AG04450 (cell line): Measurements from ENCODE around the gene C1QTNF1. TPM values are rescaled to one million over a fixed set of nuclear protein-coding genes. Genes with fewer than 3 reads are reported as not detected.

Source experiments
- CTCF ChIA-PET: fragments of 300-600, 350-600 bp; formaldehyde crosslinking; extraction: SDS; loops from one replicate; lab custom pipeline; 2022; ENCODE audit warnings: antibody characterized with exemption, inconsistent platforms; lab: Charles Lee
- POLR2A ChIA-PET: fragments of 350-600 bp; formaldehyde crosslinking; extraction: SDS; loops from one replicate; lab custom pipeline; 2021; ENCODE audit warnings: antibody characterized with exemption, inconsistent platforms; lab: Yijun Ruan, JAX
- DNase-seq: peaks from one replicate; pipeline ENCODE4 v3.0.0-alpha.2; 2011; ENCODE audit warnings: low read depth, low spot score
- H3K27ac ChIP-seq: one replicate; pipeline ENCODE4 v1.5.1; 2012; ENCODE audit warnings: low read depth, low read length, control low read depth
- H3K27me3 ChIP-seq: one replicate; pipeline ENCODE4 v1.6.0; 2012; ENCODE audit warnings: low read length; ENCODE audit not compliant: control insufficient read depth, insufficient read depth
- H3K4me3 ChIP-seq: 2 replicates; pipeline ENCODE4 v1.5.1; 2011; ENCODE audit warnings: mild to moderate bottlenecking, low read depth, low read length, control low read depth
- H3K9me3 ChIP-seq: 2 replicates; pipeline ENCODE4 v1.5.1; 2012; ENCODE audit warnings: low read length; ENCODE audit not compliant: control insufficient read depth, insufficient read depth
- polyA plus RNA-seq: library from polyadenylated mRNA; depleted of rRNA; stranded (reverse); fragments of >200 nt; gene quantifications from 2 replicates; pipeline ENCODE4 v1.2.3, GENCODE V29; 2011
- TF ChIP-seq, protein P1 (sequence below): IDR thresholded peaks from 2 replicates; pipeline ENCODE4 v1.5.1; 2011; ENCODE audit warnings: low read depth, low read length, control low read depth, inconsistent platforms

C1QTNF1 gene
- polyA plus RNA-seq, 1 experiment = 15.4 TPM

DNA sequence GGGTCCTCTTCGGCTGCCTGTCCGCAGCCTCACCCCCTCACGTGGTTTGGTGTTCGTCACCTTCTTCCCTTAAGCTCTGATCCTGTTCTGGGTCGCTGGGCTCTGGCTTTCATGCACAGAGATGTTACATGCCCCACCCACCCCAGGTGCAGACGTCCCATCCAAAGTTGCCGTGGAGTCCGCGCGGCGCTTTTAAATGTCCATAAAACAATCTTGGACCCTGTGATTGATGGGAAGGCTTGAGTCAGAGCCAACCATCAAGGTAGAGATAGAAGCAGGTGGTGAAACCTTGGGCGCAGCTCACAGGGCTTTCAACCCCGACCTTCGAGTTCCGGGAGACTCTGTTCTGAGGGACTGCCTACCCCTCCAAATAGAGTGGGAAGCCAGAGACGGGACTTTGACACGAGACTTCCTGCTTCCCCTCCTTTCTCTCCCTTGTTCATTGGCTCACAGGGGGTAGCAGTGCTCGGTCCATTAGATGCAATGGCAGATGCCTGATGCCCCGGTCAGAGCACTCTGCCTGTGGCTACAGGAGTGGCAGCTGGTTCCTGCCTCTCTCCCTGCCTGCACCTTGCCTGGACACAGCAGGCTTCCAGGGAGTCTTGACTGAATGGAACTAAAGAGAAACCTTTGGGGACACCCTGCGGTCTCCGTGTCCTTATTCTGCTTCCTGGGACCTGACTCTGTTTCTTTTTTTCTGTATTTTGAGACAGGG is 54.7 kb downstream of the C1QTNF1 start:
- TF ChIP-seq, protein P1, sequence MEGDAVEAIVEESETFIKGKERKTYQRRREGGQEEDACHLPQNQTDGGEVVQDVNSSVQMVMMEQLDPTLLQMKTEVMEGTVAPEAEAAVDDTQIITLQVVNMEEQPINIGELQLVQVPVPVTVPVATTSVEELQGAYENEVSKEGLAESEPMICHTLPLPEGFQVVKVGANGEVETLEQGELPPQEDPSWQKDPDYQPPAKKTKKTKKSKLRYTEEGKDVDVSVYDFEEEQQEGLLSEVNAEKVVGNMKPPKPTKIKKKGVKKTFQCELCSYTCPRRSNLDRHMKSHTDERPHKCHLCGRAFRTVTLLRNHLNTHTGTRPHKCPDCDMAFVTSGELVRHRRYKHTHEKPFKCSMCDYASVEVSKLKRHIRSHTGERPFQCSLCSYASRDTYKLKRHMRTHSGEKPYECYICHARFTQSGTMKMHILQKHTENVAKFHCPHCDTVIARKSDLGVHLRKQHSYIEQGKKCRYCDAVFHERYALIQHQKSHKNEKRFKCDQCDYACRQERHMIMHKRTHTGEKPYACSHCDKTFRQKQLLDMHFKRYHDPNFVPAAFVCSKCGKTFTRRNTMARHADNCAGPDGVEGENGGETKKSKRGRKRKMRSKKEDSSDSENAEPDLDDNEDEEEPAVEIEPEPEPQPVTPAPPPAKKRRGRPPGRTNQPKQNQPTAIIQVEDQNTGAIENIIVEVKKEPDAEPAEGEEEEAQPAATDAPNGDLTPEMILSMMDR = no peak
- no peak for DNase-seq
- no peaks in the 10 kb centered on the region for H3K9me3 ChIP-seq
- no peak overlapping the region for H3K27ac ChIP-seq
- ChIA-PET POLR2A (no interaction called here), CTCF (interaction anchor here (0.8 to 1.8 kb wide), 3 partner anchors 9 to 33 kb away, joined by 3 to 6 read pairs (median 4); no protein-coding TSS in a partner anchor)
- no peak overlapping the region for H3K4me3 ChIP-seq
- H3K27me3 ChIP-seq = no peaks in the 10 kb centered on the region

DNA sequence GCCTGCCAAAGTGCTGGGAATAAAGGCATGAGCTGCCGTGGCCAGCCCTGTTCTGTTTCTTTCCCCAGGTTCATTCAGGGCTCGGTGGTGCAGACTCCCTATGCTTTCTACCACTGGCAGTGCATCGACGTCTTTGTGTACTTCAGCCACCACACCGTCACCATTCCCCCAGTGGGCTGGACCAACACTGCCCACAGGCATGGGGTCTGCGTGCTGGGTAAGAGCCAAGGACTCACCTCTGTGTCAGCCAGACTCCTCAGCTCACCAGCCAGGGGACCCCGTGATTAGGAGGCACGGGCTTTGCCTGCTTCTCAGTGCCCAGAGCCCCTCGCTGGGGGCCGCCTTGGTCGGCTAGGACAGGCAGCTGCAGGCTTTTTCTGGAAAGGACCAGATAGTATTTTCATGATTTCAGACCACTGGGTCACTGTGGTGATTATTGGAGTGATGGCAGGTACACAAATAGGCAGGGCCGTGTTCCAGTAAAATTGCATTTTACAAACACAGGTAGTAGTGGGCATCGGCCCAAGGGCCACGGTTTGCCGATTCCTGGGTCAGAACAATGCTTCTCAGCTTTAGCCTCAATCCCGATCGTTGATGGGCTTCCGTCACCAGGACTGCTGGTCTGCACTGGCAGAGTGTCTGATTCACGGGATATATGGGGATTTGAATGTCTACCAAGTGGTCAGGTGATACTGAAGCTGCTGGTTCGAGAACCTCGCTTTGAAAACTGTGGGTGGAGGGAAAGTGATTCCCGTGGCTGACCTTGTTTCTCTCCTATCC is 55.6 kb downstream of the C1QTNF1 start:
- ChIA-PET CTCF (interaction anchor here (0.8 to 1.4 kb wide), 3 partner anchors 8 to 321 kb away, joined by 3 to 4 read pairs (median 3); no protein-coding TSS in a partner anchor), POLR2A (no interaction called here)
- H3K27ac ChIP-seq = no peak overlapping the region
- no peak overlapping the region for H3K4me3 ChIP-seq
- H3K9me3 ChIP-seq = no peaks in the 10 kb centered on the region
- no peak for DNase-seq
- no peaks in the 10 kb centered on the region for H3K27me3 ChIP-seq
- TF ChIP-seq, protein P1 = no peak

DNA sequence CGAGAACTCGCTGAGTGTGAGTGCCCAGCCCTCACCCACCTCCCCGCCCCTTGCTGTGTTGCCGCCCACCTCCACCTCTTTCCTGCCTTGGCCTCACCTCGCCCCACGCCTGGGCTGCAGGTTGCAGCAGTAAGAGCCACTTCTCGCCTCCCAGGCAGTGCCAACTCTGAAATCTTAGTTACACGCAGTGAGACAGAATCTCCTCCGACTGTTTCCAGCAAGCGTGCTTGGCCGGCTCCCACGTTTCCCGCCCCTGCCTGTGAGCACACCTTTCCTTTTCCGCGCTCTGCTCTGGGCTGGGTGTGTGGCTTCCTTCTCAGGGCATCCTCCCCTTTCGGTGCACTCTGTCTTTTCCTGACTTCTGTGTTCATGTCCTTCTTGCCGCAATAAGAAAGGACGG is 56.4 kb downstream of the C1QTNF1 start:
- CTCF ChIA-PET = no interaction called here
- Histone ChIP-seq H3K4me3 (no peak overlapping the region), H3K9me3 (no peaks in the 10 kb centered on the region), H3K27me3 (no peaks in the 10 kb centered on the region), H3K27ac (no peak overlapping the region)
- POLR2A ChIA-PET = no interaction called here
- TF ChIP-seq, protein P1 = no peak
- no peak for DNase-seq

DNA sequence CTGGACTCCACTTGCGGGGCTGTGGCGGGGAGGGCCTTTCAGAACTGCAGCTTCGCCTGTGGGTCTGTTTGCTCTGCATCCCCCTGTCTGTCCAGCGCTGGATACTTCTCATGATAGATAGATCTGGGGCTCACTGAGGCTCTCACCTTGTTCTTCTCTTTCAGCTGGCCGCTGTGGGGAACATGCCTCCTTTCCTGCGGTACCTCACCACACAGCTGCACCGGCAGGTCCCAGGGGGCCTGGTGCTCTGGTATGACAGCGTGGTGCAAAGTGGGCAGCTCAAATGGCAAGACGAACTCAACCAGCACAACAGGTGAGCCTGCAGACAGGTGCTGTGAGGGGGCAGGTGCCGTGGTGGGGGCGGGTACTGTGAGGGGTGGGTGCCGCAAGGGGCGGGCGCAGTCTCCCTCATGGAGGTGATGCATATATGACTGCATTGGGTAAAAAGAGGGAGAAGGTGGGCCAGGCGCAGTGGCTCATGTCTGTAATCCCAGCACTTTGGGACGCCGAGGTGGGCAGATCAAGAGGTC is 56.9 kb downstream of the C1QTNF1 start:
- no peaks in the 10 kb centered on the region for H3K27me3 ChIP-seq
- H3K27ac ChIP-seq = no peak overlapping the region
- no peak overlapping the region for H3K4me3 ChIP-seq
- ChIA-PET CTCF (interaction anchor here (2.9 to 11.0 kb wide), 2 partner anchors 60 to 312 kb away, joined by 35 to 221 read pairs; no protein-coding TSS in a partner anchor), POLR2A (no interaction called here)
- no peaks in the 10 kb centered on the region for H3K9me3 ChIP-seq
- no peak for DNase-seq
- TF ChIP-seq, protein P1 = no peak
